Posterior vena cava (tissue), 2 donors: Measurements from ENCODE around the gene HIC1. TPM values are rescaled to one million over a fixed set of nuclear protein-coding genes. Genes with fewer than 3 reads are reported as not detected.

Experiments used
- DNase-seq: peaks from one replicate; pipeline ENCODE4 v3.0.0-alpha.2; 2020; ENCODE audit warnings: low spot score
- intact Hi-C, 2 donors: fragments of 100-400 bp; cut with DNase I; formaldehyde crosslinking; loops; one replicate each; pipeline versions ENCODE4 v1.14.1 to v1.14.2; 2022 to 2023
- microRNA-seq, 2 donors: library from miRNA; unstranded; fragments of <30 nt; microRNA quantifications; one replicate each; pipeline ENCODE4 v1.2.0, GENCODE V29; 2020 to 2021; ENCODE audit warnings: borderline microRNAs expressed in 2 of 2
- total RNA-seq, 2 donors: library from RNA; stranded (reverse); fragmentation: NEBNext Ultra II Directional; extraction: Animal tissue kit (Norgen Biotek cat#: 25700); gene quantifications; one replicate each; pipeline ENCODE4 v1.2.1, GENCODE V29; 2021
- donor health status: DM: yes; HTN: yes; CAD: no.
- donor health status: DM: yes; HTN: yes; CAD: no.

HIC1 gene
- total RNA-seq, 2 donors from 2014 or later = 41.3 to 64.2 TPM

DNA sequence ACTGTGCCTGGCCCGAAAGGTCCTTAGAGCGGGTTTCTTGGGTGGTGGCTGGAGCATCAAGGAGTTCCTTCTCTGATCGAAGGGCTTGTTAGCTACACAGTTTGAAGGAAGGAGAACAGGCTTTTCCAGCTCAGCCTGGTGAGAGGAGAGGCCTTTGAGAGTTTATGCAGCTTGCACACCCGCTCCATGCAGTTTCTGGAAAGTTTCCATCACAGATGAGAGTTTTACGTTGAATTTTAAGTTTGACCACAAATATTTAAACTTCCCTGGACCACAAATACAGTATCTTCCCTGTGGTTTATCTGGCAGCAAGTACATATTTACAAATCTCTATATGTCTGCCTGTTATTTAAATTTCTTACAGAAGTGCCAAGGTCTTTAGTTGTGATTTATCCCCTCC is 56.8 kb downstream of the HIC1 start:
- no peak for DNase-seq
- intact Hi-C loops = no loop called here

Small RNAs within 50 kb of the gene (microRNA-seq; reads per million reads assigned to microRNA genes)
- gene MIR132 = 1,426 to 1,676 reads per million in 2 donors
- 65.2 to 88.2 reads per million in 2 donors for gene MIR212

Other genes with a start within 250 kb of the HIC1 start
- gene SMYD4, start 225.2 kb upstream of the HIC1 start, total RNA-seq = 10 to 100 TPM; 16.8 to 19.7 TPM
- gene RPA1, start 225.1 kb upstream of the HIC1 start, total RNA-seq = 10 to 100 TPM; 77.3 to 86.2 TPM
- gene RTN4RL1, start 29.8 kb upstream of the HIC1 start, total RNA-seq = 1 to 10 TPM; 1.3 to 4.3 TPM
- gene DPH1, start 24.9 kb upstream of the HIC1 start, total RNA-seq = 10 to 100 TPM; 26.5 to 27.9 TPM
- 10 to 100 TPM; 17.4 to 21.2 TPM for gene OVCA2, start 13.1 kb upstream of the HIC1 start, total RNA-seq
- gene SMG6, start 248.7 kb downstream of the HIC1 start, total RNA-seq = 10 to 100 TPM; 36.2 to 43.8 TPM
- 10 to 100 TPM in 1 of 2 donors, 1 to 10 TPM in 1; 7.4 to 10.9 TPM for gene SRR, start 248.8 kb downstream of the HIC1 start, total RNA-seq